HepG2 (cell line): ENCODE data around the gene C2orf42. TPM values are rescaled to one million over a fixed set of nuclear protein-coding genes. Genes with fewer than 3 reads are reported as not detected.

Source experiments
- HOXA3 ChIP-seq: sonication (generic); formaldehyde crosslinking; IDR thresholded peaks from 2 replicates; pipeline ENCODE4 v1.5.0; 2020; ENCODE audit warnings: missing genetic modification reagents
- REST ChIP-seq, 2 experiments: IDR thresholded peaks; 2 replicates each; pipeline ENCODE4 v1.6.1; 2011 to 2012; ENCODE audit warnings: low read length in 2 of 2, borderline replicate concordance in 1 of 2, low read depth in 1 of 2, mild to moderate bottlenecking in 1 of 2, moderate library complexity in 1 of 2
- SOX13 ChIP-seq, 3 experiments: fragments of 450-650 bp in 1 of 3; sonication (generic) in 1 of 3; formaldehyde crosslinking in 1 of 3; IDR thresholded peaks in 2 of 3; conservative IDR thresholded peaks in 1 of 3; 2 replicates each; pipeline versions ENCODE4 v1.5.0 to v1.6.1; 2016 to 2020; ENCODE audit warnings: antibody characterized with exemption in 1 of 3, mild to moderate bottlenecking in 1 of 3, missing compliant biosample characterization in 1 of 3, missing genetic modification reagents in 1 of 3, moderate library complexity in 1 of 3
- STAT5B ChIP-seq: sonication (generic); formaldehyde crosslinking; IDR thresholded peaks from 2 replicates; pipeline ENCODE4 v1.4.0; 2020; ENCODE audit warnings: missing genetic modification reagents
- ZBTB7A ChIP-seq: sonication (generic); formaldehyde crosslinking; IDR thresholded peaks from 2 replicates; pipeline ENCODE4 v1.8.0; 2022; ENCODE audit warnings: mild to moderate bottlenecking, missing genetic modification reagents
- ZNF12 ChIP-seq: sonication (generic); formaldehyde crosslinking; IDR thresholded peaks from 2 replicates; pipeline ENCODE4 v1.5.0; 2020; ENCODE audit warnings: missing genetic modification reagents
- ZNF609 ChIP-seq: sonication (generic); formaldehyde crosslinking; IDR thresholded peaks from 2 replicates; pipeline ENCODE4 v1.4.0; 2020; ENCODE audit warnings: mild to moderate bottlenecking, missing genetic modification reagents, borderline replicate concordance
- ZNF710 ChIP-seq: sonication (generic); formaldehyde crosslinking; IDR thresholded peaks from 2 replicates; pipeline ENCODE4 v1.5.0; 2020; ENCODE audit warnings: mild to moderate bottlenecking, missing genetic modification reagents, borderline replicate concordance
- polyA plus RNA-seq, 8 experiments: library from polyadenylated mRNA; depleted of rRNA in 3 of 8; stranded (reverse) in 7 of 8; unstranded in 1 of 8; fragments of >200 nt; fragmentation: Illumina TruSeq in 4 of 8; extraction: Trizol in 4 of 8; gene quantifications; 2 replicates each; pipeline versions ENCODE4 v1.2.1 to v1.2.3, GENCODE V29; 2011 to 2016; ENCODE audit warnings: low read depth in 4 of 8, missing spikeins in 1 of 8, mixed read lengths in 1 of 8; ENCODE audit not compliant: insufficient read depth in 1 of 8
- total RNA-seq, 5 experiments: library from RNA; depleted of rRNA; stranded (reverse); fragments of >200 nt; fragmentation: Illumina TruSeq; extraction: Trizol; gene quantifications; 2 replicates each; pipeline ENCODE4 v1.2.3, GENCODE V29; 2016; ENCODE audit warnings: low read depth in 1 of 5

Gene C2orf42
- total and polyA plus RNA-seq, 2 of the 13 experiments (the other 11 are each of a cell fraction or from before 2014, with no cell fraction given), result 9.3 to 9.9 TPM

GRCh38 chr2:70142590-70143313 is 48.1 kb downstream of the C2orf42 start (continued):
- TF ChIP-seq ZNF12 (CRISPR knock-in tag) (peak; percentile 65; the same call in 1 of the 2 replicates), ZNF609 (CRISPR knock-in tag) (peak; percentile 83), ZNF710 (peak; percentile 56), STAT5B (CRISPR knock-in tag) (no peak), HOXA3 (CRISPR knock-in tag) (peak; percentile 100), SOX13 (IDR thresholded peaks at IDR 0.05) (peak; percentile 50; the same call in 1 of the 2 replicates), SOX13 (CRISPR knock-in tag; conservative IDR thresholded peaks at IDR 0.05 in 1 of 2, IDR thresholded peaks at IDR 0.05 in 1 of 2) (peak in 1 of 2 experiments; percentile 85; a peak in 2 of 4 replicates), ZBTB7A (CRISPR knock-in tag) (peak; percentile 84; the same call in 1 of the 2 replicates), REST (IDR thresholded peaks at IDR 0.05; ENCODE audit: borderline replicate concordance in 1 of 2, low read depth in 1 of 2, low read length in 2 of 2) (no peak)
